ENCODE measurements around the gene ALDH1L1. TPM values are rescaled to one million over a fixed set of nuclear protein-coding genes. Genes with fewer than 3 reads are reported as not detected.

The ALDH1L1 gene
- total and polyA plus RNA-seq, 2 of the 8 experiments (the other 6 are each of a cell fraction or from before 2014, with no cell fraction given), result 0.98 to 1.6 TPM

DNA sequence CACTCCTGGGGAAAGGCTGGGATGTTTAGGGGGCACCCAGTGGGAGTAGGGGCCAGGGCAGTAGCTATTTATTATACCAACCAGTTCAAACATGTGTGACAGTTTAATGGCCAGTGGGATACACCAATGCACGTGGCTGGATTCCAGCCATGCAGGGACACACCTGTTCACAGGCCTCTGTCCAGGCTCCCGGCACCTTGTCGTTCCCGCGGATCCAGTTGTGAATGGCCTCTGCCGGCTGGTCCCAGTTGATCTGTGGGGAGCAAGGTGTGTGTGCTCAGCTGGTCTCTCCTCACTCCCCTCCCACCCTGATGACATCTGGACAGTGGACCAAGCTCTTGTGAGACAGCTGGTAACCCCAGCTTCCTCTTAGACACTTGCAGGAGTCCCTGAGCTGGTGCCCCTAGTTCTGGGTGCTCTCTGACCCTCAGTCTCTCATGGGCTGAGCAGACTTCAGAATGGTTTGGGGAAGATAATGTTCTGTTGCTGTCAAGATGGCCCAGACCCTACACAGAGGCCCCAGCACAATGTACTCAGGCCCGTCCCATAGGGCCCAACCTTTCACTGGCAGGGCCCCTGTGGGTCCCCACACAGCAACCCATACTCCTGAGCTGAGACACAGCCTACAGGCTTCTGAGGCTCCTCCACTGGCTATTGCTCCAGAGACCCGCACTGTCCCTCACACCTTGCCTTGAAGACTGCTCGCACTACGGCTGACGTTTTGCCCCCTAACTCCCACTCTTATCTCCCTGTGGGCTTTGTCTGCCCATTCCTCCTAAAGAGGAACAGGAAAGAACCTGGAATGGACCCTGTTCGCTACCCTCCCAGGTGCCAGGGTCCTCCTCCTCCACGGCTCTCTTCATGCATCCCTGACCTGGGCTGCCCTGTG is 25.8 kb downstream of the ALDH1L1 start:
- no peak overlapping the region for H4K5ac ChIP-seq (ENCODE audit: insufficient read length, low read depth, low read length)
- FAIRE-seq (no peak), DNase-seq (ENCODE audit: low read depth in 1 of 2, low spot score in 2 of 2) (peak in 1 of 2 experiments; percentile 33)
- no peak overlapping the region for H2BK120ac ChIP-seq (replicated peaks; ENCODE audit: low read depth, low read length)
- H2BK12ac ChIP-seq (ENCODE audit: low read depth, low read length), result no peak overlapping the region
- H2AK5ac ChIP-seq (ENCODE audit: low read depth, low read length), result no peak overlapping the region
- no peaks in the 10 kb centered on the region; the same call in 1 of the 2 replicates for H3K23me2 ChIP-seq (ENCODE audit: low read depth, low read length)
- no peaks in the 10 kb centered on the region for H4K20me1 ChIP-seq (replicated peaks in 1 of 2; ENCODE audit: control insufficient read depth in 1 of 2, insufficient read depth in 2 of 2, low read length in 2 of 2)
- no peak overlapping the region for H3K14ac ChIP-seq (ENCODE audit: insufficient read length)
- H3K18ac ChIP-seq (ENCODE audit: extremely low read depth, low read length), result no peak overlapping the region
- no peak overlapping the region for H4K91ac ChIP-seq (replicated peaks; ENCODE audit: insufficient read length, low read length)
- no peak overlapping the region for H2BK5ac ChIP-seq (ENCODE audit: low read depth, low read length)
- CTCF ChIA-PET (ENCODE audit: partially characterized antibody), result interaction anchor here (0.9 to 1.2 kb wide), 2 partner anchors 22 to 238 kb away, joined by 3 read pairs; no protein-coding TSS in a partner anchor
- no peak overlapping the region for H3K9ac ChIP-seq (replicated peaks in 1 of 4; ENCODE audit: extremely low read depth in 1 of 4, low read depth in 3 of 4, low read length in 3 of 4)
- H3K79me2 ChIP-seq (ENCODE audit: control insufficient read depth in 1 of 2, insufficient read depth in 2 of 2, low read length in 2 of 2), result no peaks in the 10 kb centered on the region
- H3K23ac ChIP-seq (ENCODE audit: insufficient read length), result no peak overlapping the region
- no peak overlapping the region for H3K56ac ChIP-seq (replicated peaks; ENCODE audit: insufficient read length, low read depth, low read length)
- H2BK15ac ChIP-seq (ENCODE audit: low read length), result no peak overlapping the region
- H3K9me3 ChIP-seq (ENCODE audit: insufficient read depth in 2 of 2, low read depth in 1 of 2, low read length in 1 of 2), result peaks cover 0 to 3% of the 10 kb centered on the region in 2 experiments; a peak in 1 of 4 replicates
- H2BK20ac ChIP-seq (ENCODE audit: low read length), result no peak overlapping the region
- no peaks in the 10 kb centered on the region for H3K27me3 ChIP-seq (replicated peaks in 1 of 4; ENCODE audit: control insufficient read depth in 3 of 4, extremely low read depth in 1 of 4, insufficient read depth in 3 of 4, low read length in 3 of 4)
- H3K4me2 ChIP-seq (ENCODE audit: insufficient read depth in 1 of 2, low read depth in 2 of 2, low read length in 2 of 2), result no peak overlapping the region
- H3K36me3 ChIP-seq (ENCODE audit: control insufficient read depth in 2 of 4, insufficient read depth in 4 of 4, low read length in 3 of 4), result no peaks in the 10 kb centered on the region
- H3K4ac ChIP-seq (replicated peaks; ENCODE audit: insufficient read length, low read depth, low read length), result no peak overlapping the region
- no peaks in the 10 kb centered on the region for H3K4me1 ChIP-seq (replicated peaks in 1 of 4; ENCODE audit: control insufficient read depth in 3 of 4, insufficient read depth in 4 of 4, low read length in 3 of 4)
- no peaks in the 10 kb centered on the region for H3K79me1 ChIP-seq (ENCODE audit: low read depth, low read length)
- POLR2A ChIA-PET (ENCODE audit: partially characterized antibody), result interaction anchor here (0.5 kb wide), 1 partner anchor 219 kb away, joined by 4 read pairs; no protein-coding TSS in a partner anchor
- H2AFZ ChIP-seq (ENCODE audit: low read length), result no peak overlapping the region
- no peak overlapping the region for H3K4me3 ChIP-seq (ENCODE audit: extremely low read depth in 1 of 4, insufficient read depth in 2 of 4, low read depth in 3 of 4, low read length in 4 of 4)
- H4K8ac ChIP-seq (ENCODE audit: extremely low read depth, insufficient read depth, low read length), result no peak overlapping the region
- H3K27ac ChIP-seq (ENCODE audit: low read depth, low read length), result no peak overlapping the region
- WGBS, 2 experiments (ENCODE audit: extremely low coverage in 1 of 2, insufficient coverage in 1 of 2, insufficient read length in 1 of 2, insufficient replicate concordance in 2 of 2, low coverage in 1 of 2, low lambda C conversion rate in 2 of 2, missing lambda C conversion rate in 1 of 2), result 94% methylated on average over 13 of the region's 13 CpGs; no CpG with 5 or more reads in 1 of the 2 experiments
- TF ChIP-seq PHF8 (conservative IDR thresholded peaks at IDR 0.05; ENCODE audit: low read depth, low read length) (no peak), SP4 (IDR thresholded peaks at IDR 0.05; ENCODE audit: low read length) (no peak)
